GM12801 (cell line): Measurements from ENCODE around the gene AARSD1.

Experiments
- TF ChIP-seq, protein P1 (sequence below): IDR thresholded peaks from one replicate; pipeline ENCODE4 v1.5.1; 2011; ENCODE audit warnings: control low read depth; ENCODE audit not compliant: insufficient read length; ENCODE audit errors: extremely low read depth

AARSD1 gene

DNA sequence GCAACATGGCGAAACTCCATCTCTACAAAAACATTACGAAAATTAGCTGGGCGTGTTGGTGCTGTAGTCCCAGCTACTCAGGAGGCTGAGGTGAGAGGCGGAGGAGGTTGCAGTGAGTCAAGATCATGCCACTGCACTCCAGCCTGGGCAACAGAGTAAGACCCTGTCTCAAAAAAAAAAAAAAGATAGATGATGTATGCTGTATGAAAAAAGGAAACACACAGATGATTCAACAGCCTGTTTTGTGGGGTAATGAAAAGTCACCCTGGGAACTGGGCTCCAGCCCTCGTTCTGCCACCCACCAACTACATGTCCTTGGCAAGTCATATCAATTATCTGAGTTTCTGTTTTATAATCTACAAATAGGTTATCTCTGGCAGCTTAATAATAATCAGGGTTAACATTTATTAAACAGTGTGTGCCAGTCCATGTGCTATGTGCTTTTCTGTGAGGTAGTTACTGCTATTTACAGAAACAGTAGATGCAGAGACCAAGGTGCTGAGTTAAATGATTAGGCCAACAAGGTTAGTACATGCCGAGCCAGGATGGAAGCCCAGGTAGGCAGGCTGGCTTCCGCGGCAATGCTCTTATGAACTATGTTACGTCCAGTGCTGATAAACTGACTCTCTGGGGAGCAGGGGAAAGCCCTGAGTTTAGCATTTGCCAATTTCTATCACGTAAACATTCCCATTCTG, 62.6 kb downstream of the AARSD1 start:
- TF ChIP-seq, protein P1, sequence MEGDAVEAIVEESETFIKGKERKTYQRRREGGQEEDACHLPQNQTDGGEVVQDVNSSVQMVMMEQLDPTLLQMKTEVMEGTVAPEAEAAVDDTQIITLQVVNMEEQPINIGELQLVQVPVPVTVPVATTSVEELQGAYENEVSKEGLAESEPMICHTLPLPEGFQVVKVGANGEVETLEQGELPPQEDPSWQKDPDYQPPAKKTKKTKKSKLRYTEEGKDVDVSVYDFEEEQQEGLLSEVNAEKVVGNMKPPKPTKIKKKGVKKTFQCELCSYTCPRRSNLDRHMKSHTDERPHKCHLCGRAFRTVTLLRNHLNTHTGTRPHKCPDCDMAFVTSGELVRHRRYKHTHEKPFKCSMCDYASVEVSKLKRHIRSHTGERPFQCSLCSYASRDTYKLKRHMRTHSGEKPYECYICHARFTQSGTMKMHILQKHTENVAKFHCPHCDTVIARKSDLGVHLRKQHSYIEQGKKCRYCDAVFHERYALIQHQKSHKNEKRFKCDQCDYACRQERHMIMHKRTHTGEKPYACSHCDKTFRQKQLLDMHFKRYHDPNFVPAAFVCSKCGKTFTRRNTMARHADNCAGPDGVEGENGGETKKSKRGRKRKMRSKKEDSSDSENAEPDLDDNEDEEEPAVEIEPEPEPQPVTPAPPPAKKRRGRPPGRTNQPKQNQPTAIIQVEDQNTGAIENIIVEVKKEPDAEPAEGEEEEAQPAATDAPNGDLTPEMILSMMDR = no peak
